Measurements from ENCODE around the gene TIMP2. TPM values are rescaled to one million over a fixed set of nuclear protein-coding genes. Genes with fewer than 3 reads are reported as not detected.

The TIMP2 gene
- total and polyA plus RNA-seq, 2 of the 13 experiments (the other 11 are each of a cell fraction or from before 2014, with no cell fraction given), result 3.8 to 8.5 TPM

DNA sequence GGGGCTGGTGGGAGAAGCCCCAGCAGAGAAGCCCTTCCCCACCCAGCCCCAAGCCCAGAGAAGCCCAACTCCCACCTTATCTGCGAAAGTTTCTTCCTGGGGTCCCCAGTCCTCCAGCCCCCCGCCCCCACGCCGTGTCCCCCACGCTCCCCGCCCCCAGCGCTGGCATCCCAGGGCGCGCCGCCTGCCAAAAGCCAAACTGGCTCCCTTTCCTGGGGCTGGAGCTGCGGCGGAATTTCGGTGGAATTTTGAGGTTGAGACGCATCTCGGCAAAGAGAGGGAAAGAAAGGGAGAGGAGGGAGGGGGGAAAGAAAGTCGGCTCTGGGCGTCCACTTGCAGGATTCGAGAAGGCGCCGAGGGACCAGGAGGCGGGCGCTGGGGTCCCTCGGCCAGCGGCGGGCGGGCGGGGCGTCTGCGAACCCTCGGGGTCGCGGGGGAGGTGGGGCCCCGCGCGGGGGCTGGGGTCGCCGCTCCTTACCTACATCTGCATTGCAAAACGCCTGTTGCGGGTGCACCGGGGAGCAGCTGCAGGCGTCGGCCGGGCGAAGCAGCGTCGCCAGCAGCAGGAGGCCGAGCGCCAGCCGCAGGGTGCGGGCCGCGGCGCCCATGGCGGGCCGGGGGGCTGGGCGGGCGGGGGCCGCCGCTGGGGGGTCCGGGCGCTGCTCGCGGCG, 571 bp downstream of the TIMP2 start (continued):
- TF ChIP-seq ZNF703 (CRISPR knock-in tag; IDR thresholded peaks at IDR 0.05; ENCODE audit: borderline replicate concordance) (no peak), ZNF674 (CRISPR knock-in tag; IDR thresholded peaks at IDR 0.05; ENCODE audit: low read depth) (no peak), ZNF652 (CRISPR knock-in tag; IDR thresholded peaks at IDR 0.05; ENCODE audit: borderline replicate concordance, low read depth) (no peak), ATF4 (CRISPR knock-in tag; IDR thresholded peaks at IDR 0.05) (no peak), ZNF549 (CRISPR knock-in tag; IDR thresholded peaks at IDR 0.05) (no peak), KLF16 (CRISPR knock-in tag; IDR thresholded peaks at IDR 0.05) (no peak), RBM22 (optimal IDR thresholded peaks at IDR 0.05; ENCODE audit: low read length) (no peak), NFKB2 (CRISPR knock-in tag; IDR thresholded peaks at IDR 0.05; ENCODE audit: borderline replicate concordance) (no peak), ZNF350 (CRISPR knock-in tag; IDR thresholded peaks at IDR 0.05; ENCODE audit: borderline replicate concordance, low read depth) (no peak), SP140L (CRISPR knock-in tag; IDR thresholded peaks at IDR 0.05; ENCODE audit: borderline replicate concordance) (no peak), NKX3-1 (CRISPR knock-in tag; IDR thresholded peaks at IDR 0.05) (no peak), DMTF1 (CRISPR knock-in tag; IDR thresholded peaks at IDR 0.05) (no peak), HNF4G (IDR thresholded peaks at IDR 0.05; ENCODE audit: borderline replicate concordance, low read depth, low read length) (no peak), HNF4G (CRISPR knock-in tag; IDR thresholded peaks at IDR 0.05; ENCODE audit: borderline replicate concordance, low read depth) (no peak), ZFP36 (IDR thresholded peaks at IDR 0.05; ENCODE audit: borderline replicate concordance, low read depth, low read length, partially characterized antibody) (no peak), RFXAP (CRISPR knock-in tag; IDR thresholded peaks at IDR 0.05; ENCODE audit: borderline replicate concordance) (no peak), CSRNP2 (CRISPR knock-in tag; conservative IDR thresholded peaks at IDR 0.05; ENCODE audit: low read depth) (no peak)
- TF ChIP-seq, protein P1, sequence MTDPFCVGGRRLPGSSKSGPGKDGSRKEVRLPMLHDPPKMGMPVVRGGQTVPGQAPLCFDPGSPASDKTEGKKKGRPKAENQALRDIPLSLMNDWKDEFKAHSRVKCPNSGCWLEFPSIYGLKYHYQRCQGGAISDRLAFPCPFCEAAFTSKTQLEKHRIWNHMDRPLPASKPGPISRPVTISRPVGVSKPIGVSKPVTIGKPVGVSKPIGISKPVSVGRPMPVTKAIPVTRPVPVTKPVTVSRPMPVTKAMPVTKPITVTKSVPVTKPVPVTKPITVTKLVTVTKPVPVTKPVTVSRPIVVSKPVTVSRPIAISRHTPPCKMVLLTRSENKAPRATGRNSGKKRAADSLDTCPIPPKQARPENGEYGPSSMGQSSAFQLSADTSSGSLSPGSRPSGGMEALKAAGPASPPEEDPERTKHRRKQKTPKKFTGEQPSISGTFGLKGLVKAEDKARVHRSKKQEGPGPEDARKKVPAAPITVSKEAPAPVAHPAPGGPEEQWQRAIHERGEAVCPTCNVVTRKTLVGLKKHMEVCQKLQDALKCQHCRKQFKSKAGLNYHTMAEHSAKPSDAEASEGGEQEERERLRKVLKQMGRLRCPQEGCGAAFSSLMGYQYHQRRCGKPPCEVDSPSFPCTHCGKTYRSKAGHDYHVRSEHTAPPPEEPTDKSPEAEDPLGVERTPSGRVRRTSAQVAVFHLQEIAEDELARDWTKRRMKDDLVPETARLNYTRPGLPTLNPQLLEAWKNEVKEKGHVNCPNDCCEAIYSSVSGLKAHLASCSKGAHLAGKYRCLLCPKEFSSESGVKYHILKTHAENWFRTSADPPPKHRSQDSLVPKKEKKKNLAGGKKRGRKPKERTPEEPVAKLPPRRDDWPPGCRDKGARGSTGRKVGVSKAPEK (CRISPR knock-in tag; IDR thresholded peaks at IDR 0.05; ENCODE audit: borderline replicate concordance), result no peak
- TF ChIP-seq, protein P2, sequence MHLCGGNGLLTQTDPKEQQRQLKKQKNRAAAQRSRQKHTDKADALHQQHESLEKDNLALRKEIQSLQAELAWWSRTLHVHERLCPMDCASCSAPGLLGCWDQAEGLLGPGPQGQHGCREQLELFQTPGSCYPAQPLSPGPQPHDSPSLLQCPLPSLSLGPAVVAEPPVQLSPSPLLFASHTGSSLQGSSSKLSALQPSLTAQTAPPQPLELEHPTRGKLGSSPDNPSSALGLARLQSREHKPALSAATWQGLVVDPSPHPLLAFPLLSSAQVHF (CRISPR knock-in tag; IDR thresholded peaks at IDR 0.05), result 0 out of 2 replicates have a peak, but pooled peaks have one; percentile 36
